Vagina (tissue), 2 donors: ENCODE results near the gene BCAS1. TPM values are rescaled to one million over a fixed set of nuclear protein-coding genes. Genes with fewer than 3 reads are reported as not detected.
A peak's percentile ranks its signal among the peaks of the same experiment; 100 is the strongest.
"Not testable (repeated sequence)": the region's sequence is repeated elsewhere in the genome, so short reads cannot be mapped to it uniquely, and the experiment has no call there.

ENCODE experiments used
- DNase-seq, 2 donors: peaks; one replicate each; pipeline ENCODE4 v3.0.0-alpha.2; 2017; ENCODE audit errors: extremely low spot score in 2 of 2
- H3K27ac ChIP-seq: fragments of 200-600 bp; sonication (generic); one replicate; pipeline ENCODE4 v1.5.1; 2019
- H3K27me3 ChIP-seq: fragments of 200-600 bp; sonication (generic); one replicate; pipeline ENCODE4 v1.5.1; 2019
- H3K36me3 ChIP-seq, 2 donors: fragments of 200-600 bp; sonication (generic); one replicate each; pipeline ENCODE4 v1.5.1; 2017 to 2019
- H3K4me1 ChIP-seq: fragments of 200-600 bp; sonication (generic); one replicate; pipeline ENCODE4 v1.5.1; 2019
- H3K4me3 ChIP-seq, 2 donors: fragments of 200-600 bp; sonication (generic); 1 replicate in 1 of 2; 2 replicates in 1 of 2; pipeline ENCODE4 v1.5.1; 2016 to 2019
- H3K9me3 ChIP-seq: fragments of 200-600 bp; sonication (generic); one replicate; pipeline ENCODE4 v1.5.1; 2019
- POLR2A ChIP-seq, 2 donors: fragments of 450-650 bp; IDR thresholded peaks; one replicate each; pipeline ENCODE4 v1.6.1; 2017; ENCODE audit warnings: antibody characterized with exemption in 2 of 2, mild to moderate bottlenecking in 2 of 2, moderate library complexity in 2 of 2
- POLR2AphosphoS5 ChIP-seq, 2 donors: sonication (generic); formaldehyde crosslinking; IDR thresholded peaks; one replicate each; pipeline ENCODE4 v1.9.0; 2017; ENCODE audit warnings: antibody characterized with exemption in 2 of 2, mild to moderate bottlenecking in 2 of 2, low read depth in 1 of 2; ENCODE audit not compliant: insufficient read depth in 1 of 2
- intact Hi-C: fragments of 100-400 bp; cut with DNase I; formaldehyde crosslinking; loops from one replicate; pipeline ENCODE4 v1.15.1; 2023
- total RNA-seq: library from RNA; depleted of rRNA; stranded (reverse); fragments of >200 nt; gene quantifications from one replicate; pipeline ENCODE4 v1.2.3, GENCODE V29; 2016
- TF ChIP-seq, protein P1 (sequence below), 3 experiments: fragments of 450-650 bp in 2 of 3; fragments of 200-600 bp in 1 of 3; sonication (generic) in 1 of 3; IDR thresholded peaks; one replicate each; pipeline ENCODE4 v1.5.1; 2017 to 2019; ENCODE audit warnings: antibody characterized with exemption in 3 of 3, mild to moderate bottlenecking in 2 of 3, moderate library complexity in 2 of 3

BCAS1 gene
- total RNA-seq, 1 donor from 2014 or later: 2.7 TPM

DNA sequence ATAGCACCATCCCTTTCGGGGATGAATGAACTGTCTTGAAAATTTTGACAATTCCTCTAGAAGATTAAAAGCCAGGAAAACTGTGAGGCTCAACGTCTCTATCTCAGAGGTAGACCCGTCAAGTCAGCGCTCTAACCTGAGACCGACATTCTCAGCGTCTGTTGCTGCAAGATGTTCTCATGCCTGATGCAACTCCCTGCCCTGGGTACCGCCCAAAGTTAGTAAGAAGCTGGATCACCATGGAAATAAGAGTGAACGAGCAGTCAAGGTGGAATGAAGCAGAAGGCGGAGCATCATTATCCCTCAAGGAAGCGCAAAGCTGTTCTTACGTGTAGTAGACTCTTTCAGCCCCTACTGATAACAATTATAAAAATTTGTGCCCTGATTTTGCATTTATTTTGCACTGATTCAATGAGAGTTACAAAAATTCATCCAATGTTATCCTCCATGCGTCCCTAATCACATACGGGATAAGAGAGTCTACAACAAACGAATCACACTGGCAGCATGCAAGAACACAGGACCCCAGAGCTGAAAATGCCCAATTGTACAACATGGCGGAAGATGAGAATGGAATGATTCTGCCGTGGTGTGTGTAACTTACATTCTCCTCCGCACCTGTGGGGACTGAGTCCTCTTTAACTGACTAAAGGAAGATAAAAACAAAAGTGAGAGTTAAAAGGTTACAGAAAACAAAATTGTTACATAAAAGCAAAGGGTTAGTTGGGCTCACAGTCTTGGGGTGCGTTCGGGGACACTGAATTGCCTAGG lies 95.4 kb downstream of the BCAS1 start:
- H3K4me1 ChIP-seq: peaks cover 10% of the 10 kb centered on the region
- peaks cover 4% of the 10 kb centered on the region for H3K9me3 ChIP-seq
- intact Hi-C loops: no loop called here
- no peak for DNase-seq
- H3K27me3 ChIP-seq: no peaks in the 10 kb centered on the region
- H3K27ac ChIP-seq: no peak overlapping the region
- TF ChIP-seq POLR2AphosphoS5 (IDR thresholded peaks at IDR 0.05; ENCODE audit: insufficient read depth in 1 of 2, low read depth in 1 of 2): no peak
- no peak for TF ChIP-seq POLR2A (IDR thresholded peaks at IDR 0.05)
- TF ChIP-seq, protein P1, sequence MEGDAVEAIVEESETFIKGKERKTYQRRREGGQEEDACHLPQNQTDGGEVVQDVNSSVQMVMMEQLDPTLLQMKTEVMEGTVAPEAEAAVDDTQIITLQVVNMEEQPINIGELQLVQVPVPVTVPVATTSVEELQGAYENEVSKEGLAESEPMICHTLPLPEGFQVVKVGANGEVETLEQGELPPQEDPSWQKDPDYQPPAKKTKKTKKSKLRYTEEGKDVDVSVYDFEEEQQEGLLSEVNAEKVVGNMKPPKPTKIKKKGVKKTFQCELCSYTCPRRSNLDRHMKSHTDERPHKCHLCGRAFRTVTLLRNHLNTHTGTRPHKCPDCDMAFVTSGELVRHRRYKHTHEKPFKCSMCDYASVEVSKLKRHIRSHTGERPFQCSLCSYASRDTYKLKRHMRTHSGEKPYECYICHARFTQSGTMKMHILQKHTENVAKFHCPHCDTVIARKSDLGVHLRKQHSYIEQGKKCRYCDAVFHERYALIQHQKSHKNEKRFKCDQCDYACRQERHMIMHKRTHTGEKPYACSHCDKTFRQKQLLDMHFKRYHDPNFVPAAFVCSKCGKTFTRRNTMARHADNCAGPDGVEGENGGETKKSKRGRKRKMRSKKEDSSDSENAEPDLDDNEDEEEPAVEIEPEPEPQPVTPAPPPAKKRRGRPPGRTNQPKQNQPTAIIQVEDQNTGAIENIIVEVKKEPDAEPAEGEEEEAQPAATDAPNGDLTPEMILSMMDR (IDR thresholded peaks at IDR 0.05): no peak
- H3K36me3 ChIP-seq: no peaks in the 10 kb centered on the region
- no peak overlapping the region for H3K4me3 ChIP-seq

DNA sequence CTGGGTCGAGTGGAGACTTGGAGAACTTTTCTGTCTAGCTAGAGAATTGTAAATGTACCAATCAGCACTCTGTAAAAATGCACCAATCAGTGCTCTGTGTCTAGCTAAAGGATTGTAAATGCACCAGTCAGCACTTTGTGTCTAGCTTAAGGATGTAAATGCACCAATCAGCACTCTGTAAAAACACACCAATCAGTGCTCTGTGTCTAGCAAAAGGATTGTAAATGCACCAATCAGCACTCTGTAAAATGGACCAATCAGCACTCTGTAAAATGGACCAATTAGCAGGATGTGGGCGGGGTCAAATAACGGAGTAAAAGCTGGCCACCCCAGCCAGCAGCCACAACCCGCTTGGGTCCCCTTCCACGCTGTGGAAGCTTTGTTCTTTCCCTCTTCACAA lies 96.5 kb downstream of the BCAS1 start:
- DNase-seq, H3K9me3 ChIP-seq, H3K36me3 ChIP-seq, H3K27me3 ChIP-seq, H3K4me3 ChIP-seq, H3K4me1 ChIP-seq, intact Hi-C loops: not testable (repeated sequence)
- peak overlapping the region; percentile 13 for H3K27ac ChIP-seq

DNA sequence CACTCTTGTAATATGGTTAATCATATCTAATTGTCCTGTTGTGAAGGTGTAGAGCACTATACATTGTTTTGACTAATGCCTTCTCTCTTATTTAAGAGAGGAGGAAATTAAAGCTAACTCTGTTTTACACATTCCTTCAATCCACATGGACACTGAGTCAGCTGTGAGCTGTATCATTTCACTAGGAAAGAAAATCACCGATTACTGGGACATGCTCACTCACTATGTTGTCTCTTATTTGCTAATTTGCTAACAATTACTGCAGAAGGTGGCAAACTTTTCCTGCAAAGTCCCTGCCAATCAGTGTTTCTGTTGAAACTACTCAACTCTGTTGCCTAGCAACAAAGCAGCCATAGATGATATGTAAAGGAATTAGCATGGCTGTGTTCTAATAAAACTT lies 98.2 kb downstream of the BCAS1 start:
- DNase-seq: no peak
- TF ChIP-seq POLR2A (IDR thresholded peaks at IDR 0.05): no peak
- TF ChIP-seq, protein P1 (IDR thresholded peaks at IDR 0.05): no peak
- TF ChIP-seq POLR2AphosphoS5 (IDR thresholded peaks at IDR 0.05; ENCODE audit: insufficient read depth in 1 of 2, low read depth in 1 of 2): no peak
- Histone ChIP-seq H3K27ac (no peak overlapping the region), H3K4me3 (no peak overlapping the region), H3K4me1 (no peaks in the 10 kb centered on the region), H3K27me3 (no peaks in the 10 kb centered on the region), H3K36me3 (no peaks in the 10 kb centered on the region), H3K9me3 (peaks cover 4% of the 10 kb centered on the region)
- intact Hi-C loops: no loop called here

DNA sequence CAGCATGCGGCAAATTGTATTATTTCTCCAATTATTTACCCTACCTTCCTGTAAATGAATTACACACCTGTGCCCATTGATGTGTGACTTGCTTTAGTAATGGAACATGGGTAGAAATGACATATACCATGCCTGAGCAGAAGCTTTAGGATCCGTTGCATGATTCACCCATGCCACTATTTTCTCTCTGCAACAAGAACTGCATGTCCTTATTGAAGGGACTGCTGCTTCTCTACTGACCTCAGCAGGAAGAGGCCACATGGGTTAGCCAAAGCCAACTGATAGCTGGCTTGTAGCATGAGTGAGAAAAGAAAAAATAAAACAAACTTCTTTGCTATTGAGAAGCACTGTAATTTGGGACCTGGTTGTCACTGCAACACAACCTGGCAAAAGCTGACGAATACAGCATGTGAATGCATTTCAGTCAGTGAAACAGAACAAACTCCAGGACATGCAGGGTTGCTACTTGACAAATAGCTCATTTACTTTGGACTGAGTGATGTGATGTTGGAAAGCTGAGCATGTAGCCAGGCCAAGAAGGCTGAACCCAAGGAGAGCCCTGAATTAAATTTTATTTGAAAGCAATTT lies 99.2 kb downstream of the BCAS1 start:
- TF ChIP-seq, protein P1 (IDR thresholded peaks at IDR 0.05): no peak
- TF ChIP-seq POLR2A (IDR thresholded peaks at IDR 0.05): no peak
- no peak for TF ChIP-seq POLR2AphosphoS5 (IDR thresholded peaks at IDR 0.05; ENCODE audit: insufficient read depth in 1 of 2, low read depth in 1 of 2)
- Histone ChIP-seq H3K9me3 (peaks cover 4% of the 10 kb centered on the region), H3K36me3 (no peaks in the 10 kb centered on the region), H3K27ac (no peak overlapping the region), H3K27me3 (no peaks in the 10 kb centered on the region), H3K4me1 (no peaks in the 10 kb centered on the region), H3K4me3 (no peak overlapping the region)
- intact Hi-C loops: no loop called here
- DNase-seq: no peak

DNA sequence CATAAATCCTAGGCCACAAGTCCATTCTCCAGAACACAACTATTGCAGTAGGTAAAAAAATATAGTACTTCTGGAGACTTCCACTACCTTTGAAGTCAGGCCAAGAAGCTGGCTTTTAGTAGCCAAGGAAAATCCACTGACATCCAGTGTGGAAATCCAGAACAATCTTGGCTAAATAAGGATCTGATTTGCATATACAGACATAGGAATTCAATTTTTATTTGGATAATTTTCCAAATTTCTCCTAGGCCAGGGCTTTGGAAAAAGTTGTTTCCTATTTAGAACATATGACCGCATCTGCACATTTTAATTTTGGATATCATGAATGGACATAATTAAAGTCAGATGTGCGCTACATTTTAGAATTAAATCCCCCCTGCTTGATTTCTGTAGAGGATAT lies 100.2 kb downstream of the BCAS1 start:
- intact Hi-C loops: no loop called here

DNA sequence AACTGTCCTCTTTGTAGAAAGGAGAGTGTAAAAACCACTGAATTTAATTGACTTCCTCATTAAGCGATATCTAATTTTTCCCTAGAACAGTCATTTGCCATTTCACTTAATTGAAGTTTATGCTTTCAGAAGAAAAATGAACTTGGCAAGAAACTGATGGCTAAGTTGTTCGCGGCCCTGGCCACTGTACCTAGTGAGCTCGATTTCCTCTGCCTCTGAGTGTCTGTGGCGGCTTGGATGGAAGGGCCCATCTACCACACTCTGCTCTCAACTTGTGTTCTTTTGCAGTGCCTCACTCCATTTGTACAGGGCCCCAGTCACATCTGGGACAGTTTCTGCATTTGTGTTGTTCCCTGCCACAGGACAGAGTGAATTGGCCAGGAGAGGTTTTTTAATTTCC lies 102.9 kb downstream of the BCAS1 start:
- intact Hi-C loops: no loop called here
- TF ChIP-seq POLR2AphosphoS5 (IDR thresholded peaks at IDR 0.05; ENCODE audit: insufficient read depth in 1 of 2, low read depth in 1 of 2) (no peak), POLR2A (IDR thresholded peaks at IDR 0.05) (no peak)
- H3K27ac ChIP-seq: no peak overlapping the region
- H3K4me1 ChIP-seq: no peaks in the 10 kb centered on the region
- DNase-seq: no peak
- no peaks in the 10 kb centered on the region for H3K27me3 ChIP-seq
- H3K4me3 ChIP-seq: no peak overlapping the region
- no peaks in the 10 kb centered on the region for H3K9me3 ChIP-seq
- H3K36me3 ChIP-seq: no peaks in the 10 kb centered on the region

More for the DNA sequence above, 100.2 kb downstream of the BCAS1 start:
- H3K27me3 ChIP-seq: no peaks in the 10 kb centered on the region
- H3K4me3 ChIP-seq: no peak overlapping the region
- no peak for DNase-seq
- H3K4me1 ChIP-seq: no peaks in the 10 kb centered on the region
- TF ChIP-seq POLR2A (IDR thresholded peaks at IDR 0.05): no peak
- H3K27ac ChIP-seq: no peak overlapping the region
- no peaks in the 10 kb centered on the region for H3K36me3 ChIP-seq
- peaks cover 4% of the 10 kb centered on the region for H3K9me3 ChIP-seq
